HAP-1 (cell line): ENCODE data around the gene TNFRSF18.

ENCODE experiments used
- DNase-seq, 2 experiments: peaks; one replicate each; pipeline ENCODE4 v3.0.0-alpha.2; 2016 to 2020; ENCODE audit warnings: low spot score in 2 of 2
- H3K27me3 ChIP-seq: fragments of 250-450 bp; sonication (Bioruptor Pico); 2 replicates; pipeline ENCODE4 v1.5.1; 2020; ENCODE audit warnings: low read depth, mild to moderate bottlenecking, moderate library complexity
- H3K36me3 ChIP-seq: fragments of 250-450 bp; sonication (Bioruptor Pico); replicated peaks from 2 replicates; pipeline ENCODE4 v1.5.1; 2020; ENCODE audit warnings: mild to moderate bottlenecking
- H3K4me1 ChIP-seq: fragments of 250-450 bp; sonication (Bioruptor Pico); 2 replicates; pipeline ENCODE4 v1.5.1; 2020; ENCODE audit warnings: mild to moderate bottlenecking
- H3K4me3 ChIP-seq: fragments of 250-450 bp; sonication (Bioruptor Pico); 2 replicates; pipeline ENCODE4 v1.5.1; 2020; ENCODE audit warnings: mild to moderate bottlenecking, moderate library complexity
- H3K9me3 ChIP-seq: fragments of 250-450 bp; sonication (Bioruptor Pico); 2 replicates; pipeline ENCODE4 v1.5.1; 2020; ENCODE audit warnings: mild to moderate bottlenecking, moderate library complexity
- in situ Hi-C: fragments of 300-500 bp; cut with MboI; formaldehyde crosslinking; loops from 3 replicates; pipeline ENCODE4 v1.14.3; 2020; ENCODE audit warnings: low sequenced_read_pairs, inconsistent platforms, mixed read lengths

TNFRSF18 gene

DNA sequence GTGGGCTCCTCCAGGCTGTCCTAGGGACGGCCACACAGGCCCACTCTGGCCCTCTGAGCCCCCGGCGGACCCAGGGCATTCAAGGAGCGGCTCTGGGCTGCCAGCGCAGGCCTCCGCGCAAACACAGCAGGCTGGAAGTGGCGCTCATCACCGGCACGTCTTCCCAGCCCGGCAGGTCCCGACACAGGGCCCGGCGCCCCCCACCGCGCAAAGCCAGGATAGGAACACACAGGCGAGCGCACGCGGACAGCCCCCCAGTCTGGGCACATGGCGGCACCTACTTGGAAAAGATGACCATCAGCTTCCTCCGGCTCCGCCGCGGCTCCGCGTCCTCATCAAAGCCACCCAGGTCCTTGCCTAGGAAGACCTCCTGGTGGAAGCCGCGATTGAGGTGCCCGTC, 21.8 kb upstream of the TNFRSF18 start:
- Histone ChIP-seq H3K36me3 (peaks cover 36% of the 10 kb centered on the region), H3K4me1 (peaks cover 3% of the 10 kb centered on the region; the same call in 1 of the 2 replicates), H3K9me3 (no peaks in the 10 kb centered on the region), H3K27me3 (no peaks in the 10 kb centered on the region), H3K4me3 (no peak overlapping the region)
- no peak for DNase-seq
- in situ Hi-C loops, result no loop called here

DNA sequence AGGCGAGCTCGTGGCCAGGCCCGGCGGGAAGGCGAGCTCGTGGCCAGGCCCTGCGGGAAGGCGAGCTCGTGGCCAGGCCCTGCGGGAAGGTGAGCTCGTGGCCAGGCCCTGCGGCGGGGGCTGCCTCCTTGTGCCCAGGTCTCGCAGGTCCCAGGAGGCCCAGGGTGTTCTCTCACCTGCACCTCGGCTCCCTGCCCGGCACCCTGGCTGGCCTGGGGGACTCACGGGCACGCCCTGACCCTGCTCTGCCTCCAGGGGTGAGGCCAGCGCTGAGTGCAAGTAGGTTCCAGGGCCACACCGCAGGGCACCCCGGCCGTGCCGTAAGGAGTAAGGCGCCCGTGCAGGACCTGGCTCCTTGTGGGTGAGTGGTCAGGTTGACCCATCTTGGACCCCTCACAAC, 21.0 kb upstream of the TNFRSF18 start:
- Histone ChIP-seq H3K4me1 (no peaks in the 10 kb centered on the region), H3K36me3 (peaks cover 44% of the 10 kb centered on the region), H3K9me3 (no peaks in the 10 kb centered on the region), H3K4me3 (no peak overlapping the region), H3K27me3 (no peaks in the 10 kb centered on the region)
- no peak for DNase-seq
- in situ Hi-C loops, result no loop called here

DNA sequence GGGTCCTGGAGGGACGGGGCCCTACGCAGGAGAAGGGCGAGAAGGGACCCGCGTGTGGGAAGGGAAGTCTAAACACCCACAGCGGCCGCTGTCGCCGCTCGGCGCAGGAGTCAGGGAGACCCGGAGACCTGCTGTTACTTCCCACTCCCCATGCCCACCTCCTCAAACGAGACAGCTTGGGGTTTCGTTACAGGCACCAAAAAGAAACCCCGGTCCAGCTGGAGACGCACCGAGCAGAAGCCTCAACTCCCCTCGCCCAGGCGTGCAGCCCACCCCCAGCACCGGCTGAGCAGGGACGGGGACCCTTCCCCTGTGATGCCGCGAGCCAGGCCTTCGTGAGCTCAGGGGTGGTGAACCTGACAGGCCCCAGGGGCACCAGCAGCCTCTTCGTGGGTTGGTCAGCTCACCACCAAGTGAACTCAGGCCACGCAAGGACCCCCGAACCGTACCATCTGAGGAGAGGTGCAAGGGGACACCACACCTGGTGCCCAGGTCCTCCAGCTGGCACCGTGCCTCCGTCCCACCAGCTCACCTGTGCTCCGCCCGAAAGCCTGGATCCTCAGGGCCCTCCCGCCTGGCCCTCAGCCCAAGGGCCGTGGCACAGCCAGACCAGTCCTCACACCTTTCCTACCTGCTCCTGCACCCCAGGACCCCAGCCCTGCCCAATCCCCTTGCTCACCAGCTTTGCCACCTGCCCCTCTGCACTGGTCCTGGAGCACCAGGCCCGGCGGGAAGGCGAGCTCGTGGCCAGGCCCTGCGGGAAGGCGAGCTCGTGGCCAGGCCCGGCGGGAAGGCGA, 20.4 kb upstream of the TNFRSF18 start:
- H3K9me3 ChIP-seq, result no peaks in the 10 kb centered on the region
- H3K4me3 ChIP-seq, result no peak overlapping the region
- peaks cover 48% of the 10 kb centered on the region for H3K36me3 ChIP-seq
- in situ Hi-C loops, result no loop called here
- DNase-seq, result no peak
- no peaks in the 10 kb centered on the region for H3K4me1 ChIP-seq
- no peaks in the 10 kb centered on the region for H3K27me3 ChIP-seq

DNA sequence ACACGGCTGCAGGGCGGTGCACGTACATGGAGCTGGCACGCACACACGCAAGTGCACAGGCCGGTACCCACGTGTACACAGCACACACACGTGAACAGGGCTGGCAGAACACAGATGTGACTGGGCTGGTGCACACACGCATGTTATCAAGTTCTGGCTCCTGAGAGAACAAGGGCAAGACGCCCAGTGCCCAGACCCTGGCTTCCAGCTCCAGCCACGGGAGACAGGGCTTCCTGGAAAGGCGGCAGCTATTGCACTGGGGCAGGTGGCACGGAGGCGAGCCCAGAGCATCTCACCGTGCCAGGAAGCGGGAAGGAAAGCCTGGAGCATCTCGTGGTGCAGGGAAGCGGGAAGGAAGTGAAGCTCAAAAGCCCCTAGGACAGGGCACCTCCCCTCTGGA, 19.5 kb upstream of the TNFRSF18 start:
- H3K9me3 ChIP-seq, result no peaks in the 10 kb centered on the region
- H3K27me3 ChIP-seq, result no peaks in the 10 kb centered on the region
- H3K36me3 ChIP-seq, result peaks cover 48% of the 10 kb centered on the region
- no peaks in the 10 kb centered on the region for H3K4me1 ChIP-seq
- no peak for DNase-seq
- in situ Hi-C loops, result no loop called here
- H3K4me3 ChIP-seq, result no peak overlapping the region

DNA sequence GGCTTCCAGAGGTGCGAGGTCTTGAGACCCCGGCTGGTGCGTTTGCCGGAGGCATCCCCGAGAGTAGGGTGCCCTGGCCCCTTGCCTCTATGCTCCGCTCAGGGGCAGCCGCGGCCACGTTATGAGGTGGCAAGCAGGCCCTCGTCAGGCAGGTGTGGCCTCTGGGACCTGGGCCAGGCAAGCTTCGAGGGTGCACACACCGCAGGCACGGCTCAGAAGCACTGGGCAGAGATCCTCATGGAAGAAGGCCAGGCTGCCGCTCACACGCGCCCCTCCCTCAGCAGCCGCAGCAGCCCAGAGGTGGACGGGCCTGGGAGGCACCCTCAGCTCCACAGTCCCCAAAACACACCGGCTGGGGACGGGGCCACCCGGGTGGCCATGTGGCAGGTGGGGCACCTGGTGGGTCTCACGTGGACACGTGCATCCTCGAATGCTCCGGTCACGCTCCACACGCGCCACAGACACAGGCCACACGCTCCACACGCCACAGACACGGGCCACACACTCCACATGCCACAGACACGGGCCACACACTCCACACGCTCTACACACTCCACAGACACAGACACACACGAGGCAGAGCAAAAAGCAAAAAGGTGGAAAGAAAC, 18.9 kb upstream of the TNFRSF18 start:
- Histone ChIP-seq H3K4me1 (no peaks in the 10 kb centered on the region), H3K36me3 (peaks cover 49% of the 10 kb centered on the region), H3K9me3 (no peaks in the 10 kb centered on the region), H3K27me3 (no peaks in the 10 kb centered on the region), H3K4me3 (no peak overlapping the region)
- in situ Hi-C loops, result no loop called here
- DNase-seq, result no peak

DNA sequence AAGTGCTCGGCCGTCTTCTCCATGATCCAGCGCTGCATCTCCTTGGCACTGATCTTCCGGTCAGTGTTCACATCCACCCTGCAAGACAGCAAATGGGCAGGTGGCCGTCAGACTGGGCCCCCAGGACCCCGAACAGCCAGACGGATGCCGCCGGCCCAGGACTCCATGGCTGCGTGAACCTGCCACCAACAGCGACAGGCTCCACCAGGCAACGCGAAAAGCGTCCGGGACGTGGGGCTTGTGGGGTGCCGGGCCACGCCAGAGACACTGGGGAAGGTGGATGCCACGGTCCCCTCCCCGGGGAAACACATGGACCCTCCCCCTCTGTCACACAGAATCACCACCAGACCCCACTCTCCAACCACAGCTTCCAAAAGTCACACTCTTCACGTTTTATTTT, 17.5 kb upstream of the TNFRSF18 start:
- H3K27me3 ChIP-seq, result no peaks in the 10 kb centered on the region
- H3K4me1 ChIP-seq, result no peaks in the 10 kb centered on the region
- H3K4me3 ChIP-seq, result no peak overlapping the region
- no peaks in the 10 kb centered on the region for H3K9me3 ChIP-seq
- DNase-seq, result no peak
- peaks cover 46% of the 10 kb centered on the region for H3K36me3 ChIP-seq
- in situ Hi-C loops, result no loop called here

DNA sequence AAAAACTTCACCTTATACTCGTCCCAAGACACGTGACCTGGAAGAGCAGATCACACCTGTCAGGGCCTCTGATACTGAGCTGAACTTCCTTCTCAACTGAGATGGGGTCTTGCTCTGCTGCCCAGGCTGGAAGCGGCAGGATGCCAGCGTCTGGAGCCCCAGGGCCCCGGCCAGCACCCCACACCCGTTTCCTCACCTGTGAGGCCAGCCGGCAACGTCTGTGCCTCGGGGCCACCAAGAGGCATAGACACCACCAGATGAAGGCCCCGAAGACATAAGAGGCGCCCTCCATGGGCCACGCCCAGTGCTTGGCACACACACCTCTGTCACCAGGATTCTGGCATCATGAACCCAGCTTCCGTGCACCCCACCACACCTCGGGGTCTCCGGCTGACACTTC, 16.9 kb upstream of the TNFRSF18 start:
- Histone ChIP-seq H3K36me3 (peaks cover 44% of the 10 kb centered on the region), H3K9me3 (no peaks in the 10 kb centered on the region), H3K4me1 (no peaks in the 10 kb centered on the region), H3K27me3 (no peaks in the 10 kb centered on the region), H3K4me3 (no peak overlapping the region)
- in situ Hi-C loops, result no loop called here
- no peak for DNase-seq

DNA sequence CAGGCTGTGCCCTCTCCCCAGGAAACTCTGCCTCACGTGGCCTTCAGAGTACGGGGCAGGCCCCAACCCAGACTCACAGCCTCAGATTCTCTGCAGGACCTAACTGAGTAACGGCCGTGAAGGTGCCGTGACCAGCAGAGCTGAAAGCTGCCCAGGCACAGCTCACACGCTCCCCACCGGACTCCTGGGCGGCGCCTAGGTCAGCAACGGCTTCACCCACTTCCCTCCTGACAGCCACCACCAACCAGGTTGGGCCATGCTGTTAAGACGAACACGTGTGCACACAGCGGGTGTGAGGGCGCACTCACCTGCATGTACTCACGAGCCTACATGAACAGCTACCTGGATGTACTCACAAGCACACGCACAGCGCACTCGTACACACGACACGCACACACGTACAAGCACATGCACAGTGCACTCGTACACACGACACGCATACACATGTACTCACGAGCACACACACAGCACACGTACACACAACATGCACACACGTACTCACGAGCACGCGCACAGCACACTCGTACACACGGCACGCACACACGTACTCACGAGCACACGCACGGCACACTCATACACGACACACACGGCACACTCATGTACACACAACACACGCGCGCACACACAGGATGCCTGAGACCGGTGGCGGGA, 16.3 kb upstream of the TNFRSF18 start:
- no peaks in the 10 kb centered on the region for H3K9me3 ChIP-seq
- H3K27me3 ChIP-seq, result no peaks in the 10 kb centered on the region
- in situ Hi-C loops, result no loop called here
- H3K36me3 ChIP-seq, result peaks cover 43% of the 10 kb centered on the region
- no peak for DNase-seq
- no peaks in the 10 kb centered on the region for H3K4me1 ChIP-seq
- H3K4me3 ChIP-seq, result no peak overlapping the region

DNA sequence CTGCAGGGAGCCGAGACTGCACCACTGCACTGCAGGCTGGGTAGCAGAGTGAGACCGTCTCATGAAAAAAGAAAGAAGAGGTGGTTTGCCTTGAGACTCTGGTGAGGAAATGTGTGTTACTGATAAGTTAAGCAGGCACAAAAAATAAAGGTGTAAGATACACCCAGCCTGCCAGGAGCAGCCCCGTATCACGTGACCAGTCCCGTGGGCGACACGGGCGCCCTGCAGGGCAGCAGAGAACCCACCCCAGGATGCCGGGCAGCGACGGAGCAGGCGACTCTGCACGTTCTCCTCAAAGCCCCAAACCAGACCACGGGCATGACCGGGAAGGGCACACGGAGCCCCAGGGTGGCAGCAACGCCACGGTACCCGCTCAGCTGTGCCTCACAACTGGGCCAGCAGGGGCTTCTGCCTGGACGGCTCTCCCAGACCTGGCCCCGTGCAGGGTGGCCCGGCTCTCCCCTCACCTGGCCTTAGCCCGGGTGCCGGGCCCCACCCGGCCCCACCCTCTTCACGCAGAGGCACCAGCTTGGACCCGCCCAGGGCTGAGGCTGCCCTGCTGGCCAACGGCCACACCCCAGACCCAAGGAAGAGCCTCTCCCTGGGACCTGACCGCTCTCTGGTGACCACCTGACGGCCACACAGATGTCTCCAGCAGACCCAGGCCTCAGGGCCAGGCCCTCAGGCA, 15.6 kb upstream of the TNFRSF18 start:
- no peaks in the 10 kb centered on the region for H3K4me1 ChIP-seq
- no peaks in the 10 kb centered on the region for H3K9me3 ChIP-seq
- no peaks in the 10 kb centered on the region for H3K27me3 ChIP-seq
- in situ Hi-C loops, result no loop called here
- no peak overlapping the region for H3K4me3 ChIP-seq
- DNase-seq, result no peak
- H3K36me3 ChIP-seq, result peaks cover 40% of the 10 kb centered on the region

DNA sequence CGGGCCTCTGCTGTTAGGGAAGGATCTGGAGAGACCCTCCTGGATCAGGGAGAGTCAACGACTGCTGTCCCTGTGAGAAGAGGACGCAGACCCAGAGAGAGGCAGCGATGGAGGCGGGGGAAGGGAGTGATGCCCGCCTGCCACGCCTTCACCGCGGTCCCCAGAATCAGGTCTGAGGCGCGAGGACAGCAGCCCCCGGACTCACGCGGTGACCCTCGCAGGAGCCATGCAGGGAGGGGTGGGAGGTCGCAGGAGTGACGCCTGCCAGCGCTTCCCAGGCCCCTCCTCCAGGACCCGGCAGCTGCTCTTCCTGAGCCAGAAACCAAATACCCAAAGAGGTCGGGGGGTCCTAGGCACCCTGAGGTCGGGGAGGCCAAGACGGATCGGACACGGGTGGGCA, 13.8 kb upstream of the TNFRSF18 start:
- no peak for DNase-seq
- no peak overlapping the region for H3K4me3 ChIP-seq
- H3K9me3 ChIP-seq, result no peaks in the 10 kb centered on the region
- in situ Hi-C loops, result no loop called here
- H3K27me3 ChIP-seq, result no peaks in the 10 kb centered on the region
- peaks cover 31% of the 10 kb centered on the region for H3K36me3 ChIP-seq
- no peaks in the 10 kb centered on the region for H3K4me1 ChIP-seq

DNA sequence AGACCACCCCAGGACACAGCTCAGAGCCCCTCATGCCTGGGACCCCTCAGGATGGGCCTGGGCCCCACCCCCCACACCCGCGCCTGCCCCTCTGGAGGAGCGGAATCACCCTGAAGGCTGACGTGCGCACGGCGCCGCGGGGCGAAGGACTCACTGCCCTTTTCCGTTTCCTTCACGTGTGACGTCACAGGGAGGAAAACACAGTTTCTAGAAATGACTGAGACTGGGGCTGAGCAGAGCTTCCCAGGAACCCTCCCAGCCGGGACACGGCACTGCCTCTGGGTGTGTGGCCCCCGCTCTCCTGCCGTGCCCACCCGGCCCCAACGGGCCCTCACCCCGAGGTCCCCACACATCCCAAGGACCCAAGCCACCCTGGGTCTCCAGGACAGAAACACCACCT, 12.9 kb upstream of the TNFRSF18 start:
- peaks cover 28% of the 10 kb centered on the region for H3K36me3 ChIP-seq
- H3K27me3 ChIP-seq, result no peaks in the 10 kb centered on the region
- no peak overlapping the region for H3K4me3 ChIP-seq
- H3K4me1 ChIP-seq, result no peaks in the 10 kb centered on the region
- no peak for DNase-seq
- no peaks in the 10 kb centered on the region for H3K9me3 ChIP-seq
- in situ Hi-C loops, result no loop called here

DNA sequence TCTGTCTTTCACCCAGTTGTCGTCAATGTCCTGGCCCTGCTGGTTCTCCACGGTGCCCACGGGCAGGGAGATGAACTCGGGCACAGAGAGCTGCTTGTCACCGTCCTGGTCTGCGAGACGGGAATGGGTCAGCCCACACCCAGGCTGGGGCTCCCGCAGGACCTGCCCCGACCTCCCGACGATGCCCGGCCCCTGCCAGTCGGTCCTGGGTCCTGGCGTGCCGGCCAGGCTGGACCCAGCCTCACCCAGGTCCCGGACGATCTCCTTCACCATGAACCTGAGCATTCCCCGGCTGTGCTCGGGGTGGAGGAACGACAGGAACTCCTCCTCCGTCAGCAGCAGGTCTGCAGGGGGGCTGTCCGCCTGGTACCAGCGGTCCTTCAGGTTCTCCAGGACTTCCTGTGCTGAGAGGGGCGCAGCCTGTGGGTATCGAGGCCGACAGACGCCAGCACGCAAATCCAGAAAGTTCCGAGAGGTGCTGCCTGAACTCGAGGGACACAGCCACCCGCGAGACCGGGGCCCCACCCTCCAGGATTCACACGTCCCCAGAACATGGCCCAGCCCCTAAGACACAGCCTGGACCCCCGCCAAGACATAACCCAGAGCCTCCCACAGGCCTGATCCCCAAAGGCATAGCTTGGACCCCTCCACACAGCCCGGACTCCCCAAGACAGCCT, 12.3 kb upstream of the TNFRSF18 start:
- in situ Hi-C loops, result no loop called here
- H3K36me3 ChIP-seq, result peaks cover 28% of the 10 kb centered on the region

DNA sequence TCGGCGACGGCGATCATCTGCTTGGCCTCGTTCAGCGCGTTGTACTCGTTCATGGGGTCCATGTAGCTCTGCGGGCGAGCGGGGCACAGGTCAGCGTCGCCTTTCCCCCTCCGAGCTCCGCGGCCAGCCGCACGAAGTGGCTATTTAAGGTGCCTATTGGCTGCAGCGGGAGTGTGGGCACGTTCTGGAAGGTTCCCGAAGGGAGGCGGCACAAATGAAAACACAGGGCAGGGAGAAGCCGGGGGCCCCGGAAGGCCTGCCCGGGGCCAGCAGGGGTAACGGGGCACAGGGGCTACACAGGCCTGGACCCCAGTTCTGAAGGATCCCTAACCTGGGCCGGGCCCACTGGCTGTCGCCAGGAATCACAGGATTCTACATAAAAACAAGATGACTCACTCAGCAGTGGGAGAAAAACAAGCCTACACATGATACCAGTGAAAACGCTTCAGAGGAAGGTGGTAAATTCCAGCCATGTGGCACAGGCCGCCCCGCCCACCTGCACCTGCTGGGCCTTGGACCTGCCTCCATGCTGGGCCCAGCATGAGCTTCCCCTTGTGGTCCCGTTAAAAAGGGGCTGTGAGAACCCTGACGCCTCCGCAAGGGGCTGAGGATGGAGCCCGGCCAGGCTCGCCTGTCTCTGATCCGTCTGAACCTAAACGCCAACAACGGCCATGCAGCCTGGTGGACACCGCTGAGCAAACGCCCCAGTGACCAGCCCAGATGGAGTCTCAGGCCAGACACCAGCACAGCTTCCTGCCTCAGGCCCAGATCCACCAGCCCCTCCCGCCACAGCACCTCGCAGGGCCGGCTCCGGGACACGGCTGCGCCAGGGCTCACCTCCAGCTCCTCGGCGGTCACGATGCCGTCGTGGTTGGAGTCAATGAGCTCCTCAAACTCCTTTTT, 11.5 kb upstream of the TNFRSF18 start:
- Histone ChIP-seq H3K9me3 (no peaks in the 10 kb centered on the region), H3K4me3 (no peak overlapping the region), H3K27me3 (no peaks in the 10 kb centered on the region), H3K36me3 (peaks cover 23% of the 10 kb centered on the region), H3K4me1 (no peaks in the 10 kb centered on the region)
- in situ Hi-C loops, result no loop called here
- no peak for DNase-seq

More for the DNA sequence above, 12.3 kb upstream of the TNFRSF18 start:
- H3K27me3 ChIP-seq, result no peaks in the 10 kb centered on the region
- no peaks in the 10 kb centered on the region for H3K4me1 ChIP-seq
- H3K4me3 ChIP-seq, result no peak overlapping the region
- no peaks in the 10 kb centered on the region for H3K9me3 ChIP-seq
- no peak for DNase-seq
